SH-SY5Y (cell line): ENCODE data around the gene THSD1.

Experiments used
- GATA2 ChIP-seq: IDR thresholded peaks from 2 replicates; pipeline ENCODE4 v1.6.1; 2011; ENCODE audit warnings: mild to moderate bottlenecking, low read depth, low read length
- GATA3 ChIP-seq: IDR thresholded peaks from 2 replicates; pipeline ENCODE4 v1.6.1; 2011; ENCODE audit warnings: low read depth, mild to moderate bottlenecking, low read length, moderate library complexity

DNA sequence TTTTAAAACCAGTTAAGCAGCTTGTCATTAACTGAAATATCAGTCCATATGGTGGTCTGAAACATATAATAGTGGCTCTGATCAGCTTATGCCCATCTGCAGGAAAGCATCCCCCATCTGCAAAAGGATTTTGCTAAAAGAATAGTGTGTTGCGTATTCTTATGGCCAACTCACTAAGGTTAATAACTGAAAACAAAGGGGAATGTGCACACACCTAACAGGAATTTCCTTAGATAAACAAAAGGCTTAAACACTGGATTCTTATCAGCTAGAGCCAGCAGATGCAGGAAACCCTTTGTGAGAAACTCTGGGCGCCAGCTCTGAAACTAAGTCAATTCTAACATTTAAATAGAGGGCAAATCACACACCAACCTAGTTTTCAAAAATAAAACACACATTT, 22.3 kb upstream of the THSD1 start:
- TF ChIP-seq GATA2: peak; percentile 7; the same call in 1 of the 2 replicates
- TF ChIP-seq GATA3: no peak
